ENCODE data around the gene SLC24A4. TPM values are rescaled to one million over a fixed set of nuclear protein-coding genes. Genes with fewer than 3 reads are reported as not detected.
A peak's percentile ranks its signal among the peaks of the same experiment; 100 is the strongest.

The SLC24A4 gene, protein sequence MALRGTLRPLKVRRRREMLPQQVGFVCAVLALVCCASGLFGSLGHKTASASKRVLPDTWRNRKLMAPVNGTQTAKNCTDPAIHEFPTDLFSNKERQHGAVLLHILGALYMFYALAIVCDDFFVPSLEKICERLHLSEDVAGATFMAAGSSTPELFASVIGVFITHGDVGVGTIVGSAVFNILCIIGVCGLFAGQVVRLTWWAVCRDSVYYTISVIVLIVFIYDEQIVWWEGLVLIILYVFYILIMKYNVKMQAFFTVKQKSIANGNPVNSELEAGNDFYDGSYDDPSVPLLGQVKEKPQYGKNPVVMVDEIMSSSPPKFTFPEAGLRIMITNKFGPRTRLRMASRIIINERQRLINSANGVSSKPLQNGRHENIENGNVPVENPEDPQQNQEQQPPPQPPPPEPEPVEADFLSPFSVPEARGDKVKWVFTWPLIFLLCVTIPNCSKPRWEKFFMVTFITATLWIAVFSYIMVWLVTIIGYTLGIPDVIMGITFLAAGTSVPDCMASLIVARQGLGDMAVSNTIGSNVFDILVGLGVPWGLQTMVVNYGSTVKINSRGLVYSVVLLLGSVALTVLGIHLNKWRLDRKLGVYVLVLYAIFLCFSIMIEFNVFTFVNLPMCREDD
- total RNA-seq (2022), result not detected in 2 replicates
- Bru-seq, nascent RNA, result percentile 0 among the genes with signal in this experiment
- BruChase-seq, experiment 1, labeled RNA remaining after a 6-hour chase, result percentile 4 among the genes with signal in this experiment
- BruChase-seq, experiment 2, labeled RNA remaining after a 2-hour chase, result percentile 3 among the genes with signal in this experiment
- long read RNA-seq, result 0 reads

DNA sequence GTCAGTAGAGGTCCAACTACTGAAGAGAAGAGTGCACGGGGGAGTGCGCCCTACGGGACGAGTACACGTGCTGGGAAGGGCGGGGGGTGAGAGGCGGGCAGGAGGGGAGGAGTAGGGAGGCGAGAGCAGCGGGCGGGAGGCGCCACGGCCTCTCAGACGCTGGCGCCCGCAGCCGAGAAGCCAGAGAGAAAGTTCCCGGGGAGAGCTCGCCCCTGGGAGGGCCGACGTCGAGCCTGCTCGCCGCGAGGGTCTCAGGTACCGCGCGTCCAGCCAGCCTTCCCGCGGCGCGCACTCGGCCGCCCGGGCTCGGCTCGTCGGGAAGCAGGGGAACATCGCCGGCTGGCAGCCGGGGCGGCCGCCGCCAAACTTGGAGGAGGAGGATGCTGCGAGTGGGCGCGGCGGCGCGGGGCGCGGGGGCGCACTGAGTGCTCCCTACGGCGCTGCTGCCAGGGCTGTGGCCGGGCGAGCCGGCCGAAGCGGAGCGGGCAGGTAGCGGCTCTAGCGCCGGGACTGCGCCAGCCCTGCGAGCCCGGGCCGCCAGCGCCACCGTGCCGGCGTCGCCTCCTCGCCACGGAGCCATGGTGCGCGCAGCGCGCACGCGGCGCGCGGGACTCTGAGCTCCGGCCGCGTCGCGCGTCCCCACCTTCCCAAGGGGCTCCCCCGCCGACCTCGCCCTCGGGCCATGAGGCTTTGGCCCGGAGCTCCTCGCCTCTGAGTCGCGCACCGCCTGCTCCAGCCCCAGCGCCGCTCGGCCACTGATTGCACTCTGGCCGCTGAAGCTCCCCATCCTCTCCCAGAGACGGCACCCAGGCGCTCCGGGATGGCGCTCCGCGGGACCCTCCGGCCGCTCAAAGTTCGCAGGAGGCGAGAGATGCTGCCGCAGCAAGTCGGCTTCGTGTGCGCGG is at the start of gene SLC24A4:
SLC24A4 (plus strand) TSS at position 155 of the 905 bp plus-strand sequence; CDS start at position 821, 666 bp downstream.
- TF ChIP-seq, protein P1, sequence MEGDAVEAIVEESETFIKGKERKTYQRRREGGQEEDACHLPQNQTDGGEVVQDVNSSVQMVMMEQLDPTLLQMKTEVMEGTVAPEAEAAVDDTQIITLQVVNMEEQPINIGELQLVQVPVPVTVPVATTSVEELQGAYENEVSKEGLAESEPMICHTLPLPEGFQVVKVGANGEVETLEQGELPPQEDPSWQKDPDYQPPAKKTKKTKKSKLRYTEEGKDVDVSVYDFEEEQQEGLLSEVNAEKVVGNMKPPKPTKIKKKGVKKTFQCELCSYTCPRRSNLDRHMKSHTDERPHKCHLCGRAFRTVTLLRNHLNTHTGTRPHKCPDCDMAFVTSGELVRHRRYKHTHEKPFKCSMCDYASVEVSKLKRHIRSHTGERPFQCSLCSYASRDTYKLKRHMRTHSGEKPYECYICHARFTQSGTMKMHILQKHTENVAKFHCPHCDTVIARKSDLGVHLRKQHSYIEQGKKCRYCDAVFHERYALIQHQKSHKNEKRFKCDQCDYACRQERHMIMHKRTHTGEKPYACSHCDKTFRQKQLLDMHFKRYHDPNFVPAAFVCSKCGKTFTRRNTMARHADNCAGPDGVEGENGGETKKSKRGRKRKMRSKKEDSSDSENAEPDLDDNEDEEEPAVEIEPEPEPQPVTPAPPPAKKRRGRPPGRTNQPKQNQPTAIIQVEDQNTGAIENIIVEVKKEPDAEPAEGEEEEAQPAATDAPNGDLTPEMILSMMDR (IDR thresholded peaks at IDR 0.05; ENCODE audit: unreplicated experiment), result no peak
- intact Hi-C loops (cut with micrococcal nuclease), result no loop called here
- Mint-ChIP-seq H3K4me1 (ENCODE audit: insufficient read depth, unreplicated experiment) (no peaks in the 10 kb centered on the region), H3K27ac (ENCODE audit: low read depth, unreplicated experiment) (no peak within 1 kb of the TSS), H3K27me3 (ENCODE audit: insufficient read depth, unreplicated experiment) (peaks cover 36% of the 10 kb centered on the region), H3K36me3 (ENCODE audit: insufficient read depth, unreplicated experiment) (peaks cover 6% of the 10 kb centered on the region), H3K9me3 (ENCODE audit: unreplicated experiment) (no peaks in the 10 kb centered on the region), H3K4me3 (ENCODE audit: unreplicated experiment) (peak within 1 kb of the TSS; percentile 53)
- POLR2A ChIA-PET, result interaction anchor here (0.7 kb wide), 1 partner anchor 862 kb away, joined by 3 read pairs; no protein-coding TSS in a partner anchor
- DNase-seq (ENCODE audit: unreplicated experiment), result no peak
- no TSS peak for BruUV-seq (replicated peaks)
- CTCF ChIA-PET, result no interaction called here

DNA sequence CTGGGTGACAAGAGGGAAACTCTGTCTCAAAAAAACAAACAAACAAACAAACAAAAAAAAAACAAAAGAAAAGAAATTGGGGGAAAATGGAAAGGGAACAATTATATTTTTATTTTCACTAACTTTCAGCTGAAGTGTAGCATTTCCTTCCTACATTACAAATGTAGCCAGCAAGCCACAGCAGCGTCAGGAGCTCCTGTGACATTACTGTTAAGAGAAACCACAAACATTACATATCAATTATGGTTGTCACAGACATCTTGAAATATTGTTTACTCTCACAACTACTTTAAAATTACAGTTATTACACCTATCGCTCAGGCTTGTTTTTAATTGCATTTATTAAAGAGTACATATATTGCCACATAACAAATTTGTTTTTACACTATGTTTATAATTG is 49.8 kb upstream of the SLC24A4 start:
- Mint-ChIP-seq H3K27ac (ENCODE audit: low read depth, unreplicated experiment) (no peak overlapping the region), H3K9me3 (ENCODE audit: unreplicated experiment) (no peaks in the 10 kb centered on the region), H3K36me3 (ENCODE audit: insufficient read depth, unreplicated experiment) (peaks cover 4% of the 10 kb centered on the region), H3K4me3 (ENCODE audit: unreplicated experiment) (no peak overlapping the region), H3K4me1 (ENCODE audit: insufficient read depth, unreplicated experiment) (no peaks in the 10 kb centered on the region), H3K27me3 (ENCODE audit: insufficient read depth, unreplicated experiment) (peaks cover 72% of the 10 kb centered on the region)
- intact Hi-C loops (cut with micrococcal nuclease), result no loop called here
- BruUV-seq (replicated peaks), result no TSS peak
- POLR2A ChIA-PET, result no interaction called here
- no peak for DNase-seq (ENCODE audit: unreplicated experiment)
- CTCF ChIA-PET, result no interaction called here
- TF ChIP-seq, protein P1 (IDR thresholded peaks at IDR 0.05; ENCODE audit: unreplicated experiment), result no peak

DNA sequence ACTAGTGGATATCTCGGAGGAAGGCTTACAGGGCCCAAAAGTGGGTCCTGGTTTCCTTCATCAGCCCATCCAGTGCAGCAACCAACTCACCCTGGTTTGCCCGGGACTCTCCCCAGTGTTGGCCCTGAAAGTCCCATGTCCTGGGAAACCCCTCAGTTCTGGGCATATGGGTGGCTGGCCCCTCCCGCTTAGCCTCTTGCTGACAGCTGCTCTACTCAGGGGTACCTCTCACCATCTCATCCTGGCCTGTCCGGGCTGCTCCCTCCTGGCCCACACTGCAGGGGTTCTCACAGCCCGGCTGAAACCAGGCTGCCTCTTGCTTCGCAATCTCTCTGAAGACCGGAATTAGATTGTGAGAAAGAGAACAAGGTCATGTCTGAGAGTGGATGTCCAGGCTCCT is 48.9 kb upstream of the SLC24A4 start:
- intact Hi-C loops (cut with micrococcal nuclease), result no loop called here
- POLR2A ChIA-PET, result no interaction called here
- no TSS peak for BruUV-seq (replicated peaks)
- CTCF ChIA-PET, result interaction anchor here (0.6 kb wide), 1 partner anchor 47 kb away, joined by 3 read pairs; no protein-coding TSS in a partner anchor
- Mint-ChIP-seq H3K27me3 (ENCODE audit: insufficient read depth, unreplicated experiment) (peaks cover 67% of the 10 kb centered on the region), H3K9me3 (ENCODE audit: unreplicated experiment) (no peaks in the 10 kb centered on the region), H3K36me3 (ENCODE audit: insufficient read depth, unreplicated experiment) (peaks cover 4% of the 10 kb centered on the region), H3K4me3 (ENCODE audit: unreplicated experiment) (no peak overlapping the region), H3K27ac (ENCODE audit: low read depth, unreplicated experiment) (no peak overlapping the region), H3K4me1 (ENCODE audit: insufficient read depth, unreplicated experiment) (no peaks in the 10 kb centered on the region)
- TF ChIP-seq, protein P1 (IDR thresholded peaks at IDR 0.05; ENCODE audit: unreplicated experiment), result no peak
- DNase-seq (ENCODE audit: unreplicated experiment), result no peak

Measured in MCF 10A (cell line).